GM23338 (cell line): Measurements from ENCODE around the gene SLC9C1. TPM values are rescaled to one million over a fixed set of nuclear protein-coding genes. Genes with fewer than 3 reads are reported as not detected.

Experiments
- ATAC-seq: fragments of 200-7000 bp; cut with Tn5 transposase; 3 replicates; pipeline ENCODE4 v1.9.1; 2020
- DNase-seq: peaks from one replicate; pipeline ENCODE4 v3.0.0-alpha.2; 2015; ENCODE audit warnings: low spot score
- H2AFZ ChIP-seq: fragments of 200-600 bp; sonication (generic); 2 replicates; pipeline ENCODE4 v1.8.0; 2016; ENCODE audit warnings: antibody characterized with exemption, mild to moderate bottlenecking, moderate library complexity
- H3F3A ChIP-seq: fragments of 200-600 bp; sonication (generic); replicated peaks from 2 replicates; pipeline ENCODE4 v1.8.0; 2017; ENCODE audit warnings: antibody characterized with exemption, mixed run types, low read depth
- H3K27ac ChIP-seq: fragments of 200-600 bp; sonication (generic); 2 replicates; pipeline ENCODE4 v1.6.1; 2016; ENCODE audit warnings: low read depth
- H3K27me3 ChIP-seq: fragments of 200-600 bp; sonication (generic); 2 replicates; pipeline ENCODE4 v1.8.0; 2016; ENCODE audit warnings: mild to moderate bottlenecking, mixed run types, moderate library complexity; ENCODE audit not compliant: insufficient read depth
- H3K36me3 ChIP-seq: fragments of 200-600 bp; sonication (generic); 2 replicates; pipeline ENCODE4 v1.8.0; 2016; ENCODE audit warnings: mild to moderate bottlenecking; ENCODE audit not compliant: insufficient read depth
- H3K4me1 ChIP-seq: fragments of 200-600 bp; sonication (generic); 2 replicates; pipeline ENCODE4 v1.8.0; 2016; ENCODE audit warnings: mild to moderate bottlenecking, moderate library complexity; ENCODE audit not compliant: insufficient read depth
- H3K4me2 ChIP-seq: fragments of 200-600 bp; sonication (generic); 2 replicates; pipeline ENCODE4 v1.7.1; 2017; ENCODE audit warnings: mixed run types
- H3K4me3 ChIP-seq: fragments of 200-600 bp; sonication (generic); 2 replicates; pipeline ENCODE4 v1.6.1; 2016; ENCODE audit warnings: mixed run types
- H3K79me2 ChIP-seq: fragments of 200-600 bp; sonication (generic); replicated peaks from 2 replicates; pipeline ENCODE4 v1.8.0; 2017; ENCODE audit warnings: mild to moderate bottlenecking; ENCODE audit not compliant: insufficient read depth
- H3K9me2 ChIP-seq: fragments of 200-600 bp; sonication (generic); 2 replicates; pipeline ENCODE4 v1.8.0; 2017; ENCODE audit not compliant: insufficient read depth
- H4K20me1 ChIP-seq: fragments of 200-600 bp; sonication (generic); replicated peaks from 2 replicates; pipeline ENCODE4 v1.8.0; 2017; ENCODE audit warnings: mild to moderate bottlenecking; ENCODE audit not compliant: insufficient read depth
- H3K27ac Mint-ChIP-seq: 2 replicates; pipeline ENCODE4 v1.8.0; 2020; ENCODE audit warnings: inconsistent platforms, mild to moderate bottlenecking, moderate library complexity, mixed read lengths
- H3K27me3 Mint-ChIP-seq: 3 replicates; pipeline ENCODE4 v1.8.0; 2022; ENCODE audit warnings: low read depth, mild to moderate bottlenecking, moderate library complexity, mixed read lengths, inconsistent platforms; ENCODE audit not compliant: insufficient read depth, poor library complexity
- H3K36me3 Mint-ChIP-seq: 3 replicates; pipeline ENCODE4 v1.8.0; 2021; ENCODE audit warnings: low read depth, mild to moderate bottlenecking, inconsistent platforms, moderate library complexity, mixed read lengths
- H3K4me1 Mint-ChIP-seq: 3 replicates; pipeline ENCODE4 v1.8.0; 2020; ENCODE audit warnings: mild to moderate bottlenecking, inconsistent platforms, mixed read lengths
- H3K4me3 Mint-ChIP-seq: 3 replicates; pipeline ENCODE4 v1.8.0; 2021; ENCODE audit warnings: moderate library complexity, mild to moderate bottlenecking, inconsistent platforms, mixed read lengths
- H3K9me3 Mint-ChIP-seq: 3 replicates; pipeline ENCODE4 v1.8.0; 2020; ENCODE audit warnings: moderate library complexity, mild to moderate bottlenecking, inconsistent platforms, mixed read lengths
- CREB1 ChIP-seq: fragments of 250-450 bp; sonication (Bioruptor Pico); IDR thresholded peaks from 2 replicates; pipeline ENCODE4 v1.5.0; 2020; ENCODE audit warnings: low read depth, mild to moderate bottlenecking, moderate library complexity
- CTCF ChIP-seq, 2 experiments: fragments of 200-600 bp in 1 of 2; sonication (generic) in 1 of 2; conservative IDR thresholded peaks; 2 replicates each; pipeline versions ENCODE4 v1.5.1 to v1.6.1; 2016 to 2017; ENCODE audit warnings: antibody characterized with exemption in 2 of 2, low read depth in 2 of 2, mild to moderate bottlenecking in 2 of 2, moderate library complexity in 1 of 2
- ETS1 ChIP-seq: IDR thresholded peaks from 2 replicates; pipeline ENCODE4 v1.6.1; 2016; ENCODE audit warnings: antibody characterized with exemption
- JUNB ChIP-seq: IDR thresholded peaks from one replicate; pipeline ENCODE4 v1.6.1; 2016; ENCODE audit warnings: antibody characterized with exemption; ENCODE audit not compliant: unreplicated experiment
- NANOG ChIP-seq: IDR thresholded peaks from 2 replicates; pipeline ENCODE4 v1.6.1; 2016; ENCODE audit warnings: antibody characterized with exemption, borderline replicate concordance
- ZNF114 ChIP-seq: fragments of 250-450 bp; sonication (Bioruptor Pico); IDR thresholded peaks from 2 replicates; pipeline ENCODE4 v1.5.0; 2020; ENCODE audit warnings: mild to moderate bottlenecking, moderate library complexity
- ZNF331 ChIP-seq: fragments of 250-450 bp; sonication (Bioruptor Pico); IDR thresholded peaks from 2 replicates; pipeline ENCODE4 v1.5.0; 2020; ENCODE audit warnings: low read depth, mild to moderate bottlenecking, moderate library complexity
- polyA plus RNA-seq: library from polyadenylated mRNA; unstranded; fragments of >200 nt; fragmentation: Nextera tagmentation; extraction: Ambion mirVana; gene quantifications from 2 replicates; pipeline ENCODE4 v1.2.1, GENCODE V29; 2016
- total RNA-seq: library from RNA; depleted of rRNA; stranded (reverse); fragments of >200 nt; shearing (Covaris generic); gene quantifications from 2 replicates; pipeline ENCODE4 v1.2.3, GENCODE V29; 2014
- TF ChIP-seq, protein P1 (sequence below): fragments of 250-450 bp; sonication (Bioruptor Pico); IDR thresholded peaks from 2 replicates; pipeline ENCODE4 v1.5.0; 2020; ENCODE audit warnings: mild to moderate bottlenecking, moderate library complexity

SLC9C1 gene
- total and polyA plus RNA-seq, 2 experiments from 2014 or later = 0.97 to 1.8 TPM

GRCh38 chr3:112111785-112112402 is 182.1 kb downstream of the SLC9C1 start:
- Histone ChIP-seq H3K27ac (no peak overlapping the region), H3K79me2 (no peaks in the 10 kb centered on the region), H3K36me3 (no peaks in the 10 kb centered on the region; the same call in 1 of the 2 replicates), H3K4me1 (no peaks in the 10 kb centered on the region), H3K9me2 (no peaks in the 10 kb centered on the region), H3K27me3 (no peaks in the 10 kb centered on the region), H3K4me3 (no peak overlapping the region), H4K20me1 (no peaks in the 10 kb centered on the region), H3F3A (0 out of 2 replicates have a peak, but pooled peaks cover 4% of the 10 kb centered on the region), H2AFZ (no peak overlapping the region), H3K4me2 (no peak overlapping the region)
- H3K27ac Mint-ChIP-seq = no peak overlapping the region
- no peaks in the 10 kb centered on the region; the same call in 2 of the 3 replicates for H3K9me3 Mint-ChIP-seq
- ATAC-seq (peak; percentile 99), DNase-seq (peak; percentile 93)
- H3K4me1 Mint-ChIP-seq = peaks cover 5% of the 10 kb centered on the region
- TF ChIP-seq CREB1 (CRISPR knock-in tag) (no peak), CTCF (conservative IDR thresholded peaks at IDR 0.05; ENCODE audit: low read depth in 2 of 2) (peak; percentile 95 to 99), ZNF331 (CRISPR knock-in tag) (no peak), NANOG (peak; percentile 22; the same call in 1 of the 2 replicates), ZNF114 (CRISPR knock-in tag) (no peak), JUNB (no peak), ETS1 (no peak)
- TF ChIP-seq, protein P1, sequence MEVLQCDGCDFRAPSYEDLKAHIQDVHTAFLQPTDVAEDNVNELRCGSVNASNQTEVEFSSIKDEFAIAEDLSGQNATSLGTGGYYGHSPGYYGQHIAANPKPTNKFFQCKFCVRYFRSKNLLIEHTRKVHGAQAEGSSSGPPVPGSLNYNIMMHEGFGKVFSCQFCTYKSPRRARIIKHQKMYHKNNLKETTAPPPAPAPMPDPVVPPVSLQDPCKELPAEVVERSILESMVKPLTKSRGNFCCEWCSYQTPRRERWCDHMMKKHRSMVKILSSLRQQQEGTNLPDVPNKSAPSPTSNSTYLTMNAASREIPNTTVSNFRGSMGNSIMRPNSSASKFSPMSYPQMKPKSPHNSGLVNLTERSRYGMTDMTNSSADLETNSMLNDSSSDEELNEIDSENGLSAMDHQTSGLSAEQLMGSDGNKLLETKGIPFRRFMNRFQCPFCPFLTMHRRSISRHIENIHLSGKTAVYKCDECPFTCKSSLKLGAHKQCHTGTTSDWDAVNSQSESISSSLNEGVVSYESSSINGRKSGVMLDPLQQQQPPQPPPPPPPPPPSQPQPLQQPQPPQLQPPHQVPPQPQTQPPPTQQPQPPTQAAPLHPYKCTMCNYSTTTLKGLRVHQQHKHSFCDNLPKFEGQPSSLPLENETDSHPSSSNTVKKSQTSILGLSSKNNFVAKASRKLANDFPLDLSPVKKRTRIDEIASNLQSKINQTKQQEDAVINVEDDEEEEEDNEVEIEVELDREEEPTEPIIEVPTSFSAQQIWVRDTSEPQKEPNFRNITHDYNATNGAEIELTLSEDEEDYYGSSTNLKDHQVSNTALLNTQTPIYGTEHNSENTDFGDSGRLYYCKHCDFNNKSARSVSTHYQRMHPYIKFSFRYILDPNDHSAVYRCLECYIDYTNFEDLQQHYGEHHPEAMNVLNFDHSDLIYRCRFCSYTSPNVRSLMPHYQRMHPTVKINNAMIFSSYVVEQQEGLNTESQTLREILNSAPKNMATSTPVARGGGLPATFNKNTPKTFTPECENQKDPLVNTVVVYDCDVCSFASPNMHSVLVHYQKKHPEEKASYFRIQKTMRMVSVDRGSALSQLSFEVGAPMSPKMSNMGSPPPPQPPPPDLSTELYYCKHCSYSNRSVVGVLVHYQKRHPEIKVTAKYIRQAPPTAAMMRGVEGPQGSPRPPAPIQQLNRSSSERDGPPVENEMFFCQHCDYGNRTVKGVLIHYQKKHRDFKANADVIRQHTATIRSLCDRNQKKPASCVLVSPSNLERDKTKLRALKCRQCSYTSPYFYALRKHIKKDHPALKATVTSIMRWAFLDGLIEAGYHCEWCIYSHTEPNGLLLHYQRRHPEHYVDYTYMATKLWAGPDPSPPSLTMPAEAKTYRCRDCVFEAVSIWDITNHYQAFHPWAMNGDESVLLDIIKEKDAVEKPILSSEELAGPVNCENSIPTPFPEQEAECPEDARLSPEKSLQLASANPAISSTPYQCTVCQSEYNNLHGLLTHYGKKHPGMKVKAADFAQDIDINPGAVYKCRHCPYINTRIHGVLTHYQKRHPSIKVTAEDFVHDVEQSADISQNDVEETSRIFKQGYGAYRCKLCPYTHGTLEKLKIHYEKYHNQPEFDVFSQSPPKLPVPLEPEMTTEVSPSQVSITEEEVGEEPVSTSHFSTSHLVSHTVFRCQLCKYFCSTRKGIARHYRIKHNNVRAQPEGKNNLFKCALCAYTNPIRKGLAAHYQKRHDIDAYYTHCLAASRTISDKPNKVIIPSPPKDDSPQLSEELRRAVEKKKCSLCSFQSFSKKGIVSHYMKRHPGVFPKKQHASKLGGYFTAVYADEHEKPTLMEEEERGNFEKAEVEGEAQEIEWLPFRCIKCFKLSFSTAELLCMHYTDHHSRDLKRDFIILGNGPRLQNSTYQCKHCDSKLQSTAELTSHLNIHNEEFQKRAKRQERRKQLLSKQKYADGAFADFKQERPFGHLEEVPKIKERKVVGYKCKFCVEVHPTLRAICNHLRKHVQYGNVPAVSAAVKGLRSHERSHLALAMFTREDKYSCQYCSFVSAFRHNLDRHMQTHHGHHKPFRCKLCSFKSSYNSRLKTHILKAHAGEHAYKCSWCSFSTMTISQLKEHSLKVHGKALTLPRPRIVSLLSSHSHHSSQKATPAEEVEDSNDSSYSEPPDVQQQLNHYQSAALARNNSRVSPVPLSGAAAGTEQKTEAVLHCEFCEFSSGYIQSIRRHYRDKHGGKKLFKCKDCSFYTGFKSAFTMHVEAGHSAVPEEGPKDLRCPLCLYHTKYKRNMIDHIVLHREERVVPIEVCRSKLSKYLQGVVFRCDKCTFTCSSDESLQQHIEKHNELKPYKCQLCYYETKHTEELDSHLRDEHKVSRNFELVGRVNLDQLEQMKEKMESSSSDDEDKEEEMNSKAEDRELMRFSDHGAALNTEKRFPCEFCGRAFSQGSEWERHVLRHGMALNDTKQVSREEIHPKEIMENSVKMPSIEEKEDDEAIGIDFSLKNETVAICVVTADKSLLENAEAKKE = no peak
- H3K36me3 Mint-ChIP-seq = peaks cover 3% of the 10 kb centered on the region; the same call in 2 of the 3 replicates
- no peaks in the 10 kb centered on the region for H3K27me3 Mint-ChIP-seq
- H3K4me3 Mint-ChIP-seq = no peak overlapping the region
